ENCODE data around the gene TEX30. TPM values are rescaled to one million over a fixed set of nuclear protein-coding genes. Genes with fewer than 3 reads are reported as not detected.

Gene TEX30
- polyA plus RNA-seq, 2 of the 4 experiments (the other 2 are of a cell fraction): 12.9 to 21.3 TPM

- no peak overlapping the region for H3K4me2 ChIP-seq
- TF ChIP-seq RAD21 (conservative IDR thresholded peaks at IDR 0.05 in 1 of 2, IDR thresholded peaks at IDR 0.05 in 1 of 2) (peak; percentile 66 to 72), SMC3 (IDR thresholded peaks at IDR 0.05) (peak; percentile 50), SREBF2 (IDR thresholded peaks at IDR 0.05) (no peak), FOSB (CRISPR knock-in tag; IDR thresholded peaks at IDR 0.05) (no peak)
- TF ChIP-seq, protein P1, sequence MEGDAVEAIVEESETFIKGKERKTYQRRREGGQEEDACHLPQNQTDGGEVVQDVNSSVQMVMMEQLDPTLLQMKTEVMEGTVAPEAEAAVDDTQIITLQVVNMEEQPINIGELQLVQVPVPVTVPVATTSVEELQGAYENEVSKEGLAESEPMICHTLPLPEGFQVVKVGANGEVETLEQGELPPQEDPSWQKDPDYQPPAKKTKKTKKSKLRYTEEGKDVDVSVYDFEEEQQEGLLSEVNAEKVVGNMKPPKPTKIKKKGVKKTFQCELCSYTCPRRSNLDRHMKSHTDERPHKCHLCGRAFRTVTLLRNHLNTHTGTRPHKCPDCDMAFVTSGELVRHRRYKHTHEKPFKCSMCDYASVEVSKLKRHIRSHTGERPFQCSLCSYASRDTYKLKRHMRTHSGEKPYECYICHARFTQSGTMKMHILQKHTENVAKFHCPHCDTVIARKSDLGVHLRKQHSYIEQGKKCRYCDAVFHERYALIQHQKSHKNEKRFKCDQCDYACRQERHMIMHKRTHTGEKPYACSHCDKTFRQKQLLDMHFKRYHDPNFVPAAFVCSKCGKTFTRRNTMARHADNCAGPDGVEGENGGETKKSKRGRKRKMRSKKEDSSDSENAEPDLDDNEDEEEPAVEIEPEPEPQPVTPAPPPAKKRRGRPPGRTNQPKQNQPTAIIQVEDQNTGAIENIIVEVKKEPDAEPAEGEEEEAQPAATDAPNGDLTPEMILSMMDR (IDR thresholded peaks at IDR 0.05): peak; percentile 59
- H3K27ac ChIP-seq: no peak overlapping the region
- ATAC-seq: peak; percentile 90 to 91
- ChIA-PET POLR2A (interaction anchor here (0.7 to 1.0 kb wide), 2 partner anchors 121 to 128 kb away, joined by 3 to 4 read pairs; partner anchors contain the start of genes ERCC5 and TPP2), CTCF (interaction anchor here (0.9 to 3.4 kb wide), 15 partner anchors 10 to 156 kb away, joined by 3 to 38 read pairs (median 6); partner anchors contain the start of genes TEX30 and TPP2)
- no peak overlapping the region for H3K4me3 ChIP-seq
- 25% methylated on average over 5 of the region's 6 CpGs for WGBS (ENCODE audit: missing lambda C conversion rate)
- DNase-seq (ENCODE audit: low read depth in 1 of 2, low spot score in 1 of 2): peak; percentile 17 to 42
- H3K4me1 ChIP-seq: peaks cover 6% of the 10 kb centered on the region; the same call in 1 of the 3 replicates
- FAIRE-seq: no peak
- H3K9me3 ChIP-seq: no peaks in the 10 kb centered on the region
These were observed 48.7 kb downstream of the TEX30 start for GRCh38 chr13:102724923-102725322.

GRCh38 chr13:102721800-102722231 lies 51.8 kb downstream of the TEX30 start:
- Histone ChIP-seq H3K4me1 (no peaks in the 10 kb centered on the region), H3K27ac (no peak overlapping the region), H3K4me2 (no peak overlapping the region), H3K9me3 (no peaks in the 10 kb centered on the region), H3K4me3 (no peak overlapping the region)
- ChIA-PET CTCF (interaction anchor here (0.7 to 1.6 kb wide), 4 partner anchors 130 to 328 kb away, joined by 3 to 7 read pairs (median 4); no protein-coding TSS in a partner anchor), POLR2A (no interaction called here)
- no peak for DNase-seq (ENCODE audit: low read depth in 1 of 2, low spot score in 1 of 2)
- no peak for FAIRE-seq
- WGBS (ENCODE audit: missing lambda C conversion rate): 0% methylated on average over 1 of the region's 1 CpG
- ATAC-seq: no peak
- TF ChIP-seq ESRRA (IDR thresholded peaks at IDR 0.05; ENCODE audit: borderline replicate concordance, low read length): no peak
- TF ChIP-seq TFCP2L1 (CRISPR knock-in tag; IDR thresholded peaks at IDR 0.05): no peak
- TF ChIP-seq KDM1A (IDR thresholded peaks at IDR 0.05; ENCODE audit: low read depth): no peak

GRCh38 chr13:102718746-102719145 lies 54.8 kb downstream of the TEX30 start:
- no peak overlapping the region for H3K4me3 ChIP-seq
- no peaks in the 10 kb centered on the region for H3K9me3 ChIP-seq
- FAIRE-seq: no peak
- no peak for DNase-seq (ENCODE audit: low read depth in 1 of 2, low spot score in 1 of 2)
- ChIA-PET POLR2A (no interaction called here), CTCF (interaction anchor here (1.8 kb wide), 1 partner anchor 137 kb away, joined by 8 read pairs; no protein-coding TSS in a partner anchor)
- 3% methylated on average over 2 of the region's 2 CpGs for WGBS (ENCODE audit: missing lambda C conversion rate)
- H3K4me2 ChIP-seq: no peak overlapping the region
- TF ChIP-seq CBX2 (IDR thresholded peaks at IDR 0.05; ENCODE audit: borderline replicate concordance, low read depth) (no peak), BCL3 (IDR thresholded peaks at IDR 0.05) (no peak), JUN (IDR thresholded peaks at IDR 0.05) (no peak), ESRRA (IDR thresholded peaks at IDR 0.05; ENCODE audit: borderline replicate concordance, low read length) (no peak), SMC3 (IDR thresholded peaks at IDR 0.05) (no peak), ELK1 (IDR thresholded peaks at IDR 0.05; ENCODE audit: low read depth, low read length) (no peak), HOXB13 (CRISPR knock-in tag; IDR thresholded peaks at IDR 0.05; ENCODE audit: low read depth) (no peak), HOXA7 (CRISPR knock-in tag; IDR thresholded peaks at IDR 0.05) (no peak), MAFK (IDR thresholded peaks at IDR 0.05; ENCODE audit: partially characterized antibody) (no peak), NFE2L2 (conservative IDR thresholded peaks at IDR 0.05; ENCODE audit: low read length) (no peak), JUNB (IDR thresholded peaks at IDR 0.05) (no peak), HDAC2 (IDR thresholded peaks at IDR 0.05) (no peak), BHLHE40 (IDR thresholded peaks at IDR 0.05; ENCODE audit: low read depth, low read length) (no peak), RFX5 (IDR thresholded peaks at IDR 0.05) (no peak)
- no peak overlapping the region for H3K27ac ChIP-seq
- ATAC-seq: no peak
- H3K4me1 ChIP-seq: no peaks in the 10 kb centered on the region

Other genes starting within 250 kb of the TEX30 start
- gene TPP2, start 176.8 kb downstream of the TEX30 start, polyA plus RNA-seq (2011; rRNA removed): 22.5 and 28.4 TPM in 2 replicates
- gene TPP2, start 176.8 kb downstream of the TEX30 start, polyA plus RNA-seq (2017; fragmentation: RNase III; extraction: RNeasy Plus Mini Kit Qiagen cat#74134 plus additional on column Dnase treatment): 17.0 to 20.2 TPM (median 18.6 TPM) in 3 replicates
- not detected in 2 replicates for gene METTL21C, start 78.7 kb downstream of the TEX30 start, polyA plus RNA-seq (2011; rRNA removed)
- gene METTL21C, start 78.7 kb downstream of the TEX30 start, polyA plus RNA-seq (2017; fragmentation: RNase III; extraction: RNeasy Plus Mini Kit Qiagen cat#74134 plus additional on column Dnase treatment): not detected in 3 replicates
- 7.3 and 9.1 TPM in 2 replicates for gene POGLUT2, start 25.2 kb upstream of the TEX30 start, polyA plus RNA-seq (2011; rRNA removed)
- gene POGLUT2, start 25.2 kb upstream of the TEX30 start, polyA plus RNA-seq (2017; fragmentation: RNase III; extraction: RNeasy Plus Mini Kit Qiagen cat#74134 plus additional on column Dnase treatment): 5.2 to 5.3 TPM (median 5.3 TPM) in 3 replicates
- 10.6 and 14.7 TPM in 2 replicates for gene BIVM, start 25.3 kb upstream of the TEX30 start, polyA plus RNA-seq (2011; rRNA removed)
- 6.8 to 7.4 TPM (median 6.8 TPM) in 3 replicates for gene BIVM, start 25.3 kb upstream of the TEX30 start, polyA plus RNA-seq (2017; fragmentation: RNase III; extraction: RNeasy Plus Mini Kit Qiagen cat#74134 plus additional on column Dnase treatment)
- gene ERCC5, start 72.2 kb upstream of the TEX30 start, polyA plus RNA-seq (2011; rRNA removed): 19.5 and 24.4 TPM in 2 replicates
- gene ERCC5, start 72.2 kb upstream of the TEX30 start, polyA plus RNA-seq (2017; fragmentation: RNase III; extraction: RNeasy Plus Mini Kit Qiagen cat#74134 plus additional on column Dnase treatment): 17.3 to 20.5 TPM (median 19.3 TPM) in 3 replicates

Data from A549 (cell line).